NB4 (cell line): ENCODE results near the gene PTPN23.

Experiments
- CTCF ChIP-seq: IDR thresholded peaks from one replicate; pipeline ENCODE4 v1.5.1; 2012; ENCODE audit warnings: low read depth, low read length
- MAX ChIP-seq: IDR thresholded peaks from 2 replicates; pipeline ENCODE4 v1.6.1; 2011; ENCODE audit warnings: low read depth, low read length
- POLR2A ChIP-seq: IDR thresholded peaks from 2 replicates; pipeline ENCODE4 v1.6.1; 2011; ENCODE audit warnings: mild to moderate bottlenecking; ENCODE audit not compliant: insufficient read length; ENCODE audit errors: extremely low read depth

- no peak for TF ChIP-seq POLR2A
- no peak for TF ChIP-seq CTCF
- TF ChIP-seq MAX: no peak
These were observed 26.4 kb downstream of the PTPN23 start for GRCh38 chr3:47407237-47407636.
